ENCODE measurements around the gene TMCC1. TPM values are rescaled to one million over a fixed set of nuclear protein-coding genes. Genes with fewer than 3 reads are reported as not detected.
A peak's percentile ranks its signal among the peaks of the same experiment; 100 is the strongest.

TMCC1 gene
- total RNA-seq, 4 donors from 2014 or later, result 24.3 to 41.7 (median 31.1) TPM

GRCh38 chr3:129609591-129610182 is 283.8 kb downstream of the TMCC1 start:
- intact Hi-C loops (cut with DNase I), result no loop called here
- no peak for DNase-seq
- peak overlapping the region; percentile 15 to 92 (median 86) for H3K27ac ChIP-seq
- TF ChIP-seq CTCF (IDR thresholded peaks at IDR 0.05) (no peak), POLR2A (IDR thresholded peaks at IDR 0.05) (no peak)
- WGBS, 2 donors, result 28% methylated on average over 3 of the region's 3 CpGs
- no peaks in the 10 kb centered on the region for H3K9me3 ChIP-seq
- H3K36me3 ChIP-seq, result no peaks in the 10 kb centered on the region
- H3K27me3 ChIP-seq, result peaks cover 5% of the 10 kb centered on the region
- no peak overlapping the region for H3K4me3 ChIP-seq (replicated peaks in 1 of 3)
- peaks cover 18 to 63% of the 10 kb centered on the region in 2 donors for H3K4me1 ChIP-seq

- Histone ChIP-seq H3K27me3 (peaks cover 5% of the 10 kb centered on the region), H3K27ac (peak overlapping the region; percentile 86 to 92 (median 92)), H3K4me3 (replicated peaks in 1 of 3) (no peak overlapping the region), H3K9me3 (no peaks in the 10 kb centered on the region), H3K36me3 (no peaks in the 10 kb centered on the region), H3K4me1 (peaks cover 18 to 57% of the 10 kb centered on the region in 2 donors)
- intact Hi-C loops (cut with DNase I), result no loop called here
- WGBS, 2 donors, result 74 to 84% methylated on average over 3 to 4 of the region's 4 CpGs
- no peak for TF ChIP-seq CTCF (IDR thresholded peaks at IDR 0.05)
- no peak for TF ChIP-seq POLR2A (IDR thresholded peaks at IDR 0.05)
- no peak for DNase-seq
These were observed 284.4 kb downstream of the TMCC1 start for GRCh38 chr3:129608936-129609590.

GRCh38 chr3:129608087-129608935 is 285.2 kb downstream of the TMCC1 start:
- Histone ChIP-seq H3K4me1 (peaks cover 18 to 55% of the 10 kb centered on the region in 2 donors), H3K4me3 (replicated peaks in 1 of 3) (no peak overlapping the region), H3K27ac (peak overlapping the region; percentile 86 to 92 (median 92)), H3K36me3 (no peaks in the 10 kb centered on the region), H3K27me3 (peaks cover 5% of the 10 kb centered on the region), H3K9me3 (no peaks in the 10 kb centered on the region)
- no peak for DNase-seq
- 55 to 77% methylated on average over 15 to 17 of the region's 17 CpGs for WGBS, 2 donors
- intact Hi-C loops (cut with DNase I), result no loop called here
- TF ChIP-seq POLR2A (IDR thresholded peaks at IDR 0.05) (no peak), CTCF (IDR thresholded peaks at IDR 0.05) (peak in 2 of 6 experiments; percentile 9 to 11)

GRCh38 chr3:129607391-129608068 is 286.0 kb downstream of the TMCC1 start:
- TF ChIP-seq POLR2A (IDR thresholded peaks at IDR 0.05) (no peak), CTCF (IDR thresholded peaks at IDR 0.05) (no peak)
- WGBS, 2 donors, result 58 to 62% methylated on average over 16 to 18 of the region's 18 CpGs
- no peaks in the 10 kb centered on the region for H3K36me3 ChIP-seq
- no peak for DNase-seq
- peak overlapping the region in 1 of 3 donors; percentile 28 for H3K4me3 ChIP-seq (replicated peaks in 1 of 3)
- intact Hi-C loops (cut with DNase I), result no loop called here
- peaks cover 20 to 58% of the 10 kb centered on the region in 2 donors for H3K4me1 ChIP-seq
- peak overlapping the region; percentile 86 to 92 (median 92) for H3K27ac ChIP-seq
- peaks cover 5% of the 10 kb centered on the region for H3K27me3 ChIP-seq
- H3K9me3 ChIP-seq, result no peaks in the 10 kb centered on the region

Measured in thyroid gland (tissue), 4 donors.